OCI-LY7 (cell line): ENCODE measurements around the gene MINDY4. TPM values are rescaled to one million over a fixed set of nuclear protein-coding genes. Genes with fewer than 3 reads are reported as not detected.

ENCODE experiments used
- BruUV-seq: library from RNA; stranded (reverse); fragments of 400-500 nt; replicated peaks from 2 replicates; lab custom pipeline; 2021; lab: Mats Ljungman, UMichigan
- CTCF ChIA-PET: fragments of 300-600 bp; sonication (Branson Sonifier 250); formaldehyde crosslinking; loops from one replicate; lab custom pipeline; 2022; ENCODE audit warnings: antibody characterized with exemption; ENCODE audit not compliant: unreplicated experiment; lab: Charles Lee
- POLR2A ChIA-PET: fragments of 300-600 bp; sonication (Branson Sonifier 250); formaldehyde crosslinking; loops from one replicate; lab custom pipeline; 2022; ENCODE audit warnings: antibody characterized with exemption; lab: Charles Lee
- DNase-seq: peaks from one replicate; pipeline ENCODE4 v3.0.0-alpha.2; 2015; ENCODE audit warnings: low spot score
- H2AFZ ChIP-seq: fragments of 200-600 bp; sonication (generic), shearing (Covaris generic); 2 replicates; pipeline ENCODE4 v1.6.1; 2014; ENCODE audit warnings: mild to moderate bottlenecking, antibody characterized with exemption, low read length, moderate library complexity
- H3K27ac ChIP-seq: fragments of 200-600 bp; sonication (generic); 2 replicates; pipeline ENCODE4 v1.5.1; 2014; ENCODE audit warnings: mixed run types, low read depth, mild to moderate bottlenecking, moderate library complexity, low read length, inconsistent platforms; ENCODE audit not compliant: poor library complexity, severe bottlenecking
- H3K36me3 ChIP-seq: fragments of 200-600 bp; sonication (generic); 2 replicates; pipeline ENCODE4 v1.6.1; 2014; ENCODE audit warnings: mild to moderate bottlenecking, antibody characterized with exemption, low read length, moderate library complexity, mixed read lengths; ENCODE audit not compliant: insufficient read depth
- H3K4me1 ChIP-seq: fragments of 200-600 bp; sonication (generic); 2 replicates; pipeline ENCODE4 v1.5.1; 2014; ENCODE audit warnings: mild to moderate bottlenecking, low read length; ENCODE audit not compliant: insufficient read depth, poor library complexity, severe bottlenecking
- H3K4me2 ChIP-seq: fragments of 200-600 bp; sonication (generic); 2 replicates; pipeline ENCODE4 v1.6.1; 2014; ENCODE audit warnings: mild to moderate bottlenecking, low read length
- H3K4me3 ChIP-seq: fragments of 200-600 bp; sonication (generic); 2 replicates; pipeline ENCODE4 v1.5.1; 2014; ENCODE audit warnings: mild to moderate bottlenecking, low read depth, low read length; ENCODE audit not compliant: poor library complexity, severe bottlenecking
- H3K79me2 ChIP-seq: fragments of 200-600 bp; sonication (generic); 2 replicates; pipeline ENCODE4 v1.6.1; 2016; ENCODE audit warnings: low read depth, mild to moderate bottlenecking, low read length, moderate library complexity, mixed read lengths; ENCODE audit not compliant: insufficient read depth
- H3K9me2 ChIP-seq: fragments of 200-600 bp; sonication (generic); 2 replicates; pipeline ENCODE4 v1.6.1; 2016; ENCODE audit warnings: mild to moderate bottlenecking, low read length, mixed read lengths; ENCODE audit not compliant: insufficient read depth
- H3K9me3 ChIP-seq: fragments of 200-600 bp; sonication (generic); 2 replicates; pipeline ENCODE4 v1.6.1; 2014; ENCODE audit warnings: mild to moderate bottlenecking, mixed run types, low read length, mixed read lengths
- H4K20me1 ChIP-seq: fragments of 200-600 bp; sonication (generic); 2 replicates; pipeline ENCODE4 v1.6.1; 2014; ENCODE audit warnings: mild to moderate bottlenecking, antibody characterized with exemption, low read length, moderate library complexity, mixed read lengths; ENCODE audit not compliant: insufficient read depth
- CTCF ChIP-seq: fragments of 200-600 bp; sonication (generic); conservative IDR thresholded peaks from 2 replicates; pipeline ENCODE4 v1.5.1; 2014; ENCODE audit warnings: mild to moderate bottlenecking, antibody characterized with exemption, low read length, moderate library complexity, mixed read lengths
- EZH2phosphoT487 ChIP-seq: fragments of 200-600 bp; sonication (generic); IDR thresholded peaks from 2 replicates; pipeline ENCODE4 v1.6.1; 2018; ENCODE audit warnings: low read depth, borderline replicate concordance, mild to moderate bottlenecking, mixed run types, antibody characterized with exemption, low read length, moderate library complexity, mixed read lengths
- intact Hi-C: fragments of 100-400 bp; cut with micrococcal nuclease; formaldehyde crosslinking; loops from one replicate; pipeline ENCODE4 v1.10.0; 2022; ENCODE audit not compliant: unreplicated experiment
- total RNA-seq, 2 experiments: library from RNA; depleted of rRNA in 1 of 2; stranded (reverse); fragments of >200 nt in 1 of 2; shearing (Covaris generic) in 1 of 2; gene quantifications; 2 replicates each; pipeline ENCODE4 v1.2.3, GENCODE V29; 2014 to 2022

Gene MINDY4
- total RNA-seq, 2 experiments from 2014 or later = 0.86 TPM; not detected in 1

DNA sequence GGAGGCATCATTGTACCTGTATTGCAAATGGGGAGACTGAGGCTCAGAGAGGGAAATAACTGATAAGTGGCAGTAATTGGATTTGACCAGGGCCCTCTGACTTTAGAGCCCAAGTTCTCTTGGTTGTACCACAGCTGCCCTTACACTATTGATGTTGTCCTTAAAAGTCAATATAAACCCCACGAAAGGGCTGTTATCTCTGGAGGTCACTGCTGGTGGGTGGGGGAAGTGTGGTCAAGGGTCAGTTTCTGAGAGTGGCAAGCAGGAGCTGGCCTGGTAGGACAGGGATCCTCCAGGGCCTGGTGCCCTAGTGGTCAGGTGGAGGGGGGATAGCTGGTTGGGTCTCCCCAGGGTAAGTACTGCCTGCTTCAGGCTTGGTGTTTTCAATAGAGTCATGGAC lies 96.3 kb downstream of the MINDY4 start:
- CTCF ChIA-PET = no interaction called here

DNA sequence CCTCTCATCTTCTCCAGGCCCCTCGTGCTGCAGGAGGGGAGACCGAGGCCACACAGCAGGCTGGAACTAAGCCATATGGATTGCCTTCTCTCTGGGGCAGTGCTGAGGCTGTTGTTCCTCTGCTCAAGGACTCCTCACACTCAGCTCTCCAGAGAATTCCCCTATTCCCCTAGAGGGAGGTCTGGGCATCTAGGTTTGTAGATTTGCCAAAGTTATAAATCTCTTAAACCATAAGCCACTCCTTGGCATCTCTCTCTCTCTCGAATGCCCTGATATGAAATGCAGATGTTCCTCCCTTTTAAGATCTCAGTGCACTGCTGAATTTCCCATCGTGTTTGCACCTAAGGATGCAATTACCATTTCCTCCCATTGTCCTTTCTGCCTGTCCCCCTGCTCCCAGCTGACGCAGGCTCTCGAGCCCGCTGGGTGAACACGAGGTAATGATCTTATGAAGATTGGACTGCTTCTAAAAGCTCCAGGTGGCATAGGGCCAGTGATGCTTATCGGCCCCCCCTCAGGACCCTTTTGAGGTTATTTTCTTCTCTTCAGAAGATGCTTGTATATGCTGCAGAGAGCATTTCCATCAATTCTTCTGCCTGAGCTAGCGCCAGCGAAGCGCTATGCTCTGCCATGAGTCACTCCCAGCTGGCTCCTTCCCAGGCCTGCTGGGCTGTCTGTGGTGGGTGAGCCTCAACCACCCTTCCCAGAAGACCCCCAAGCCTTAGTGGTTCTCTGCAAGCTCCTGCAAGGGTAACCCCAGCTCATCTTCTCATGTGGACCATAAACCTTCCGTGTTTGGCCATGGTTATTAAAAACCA lies 98.8 kb downstream of the MINDY4 start:
- Histone ChIP-seq H3K9me2 (no peaks in the 10 kb centered on the region), H3K79me2 (no peaks in the 10 kb centered on the region), H4K20me1 (no peaks in the 10 kb centered on the region), H3K27ac (no peak overlapping the region), H3K9me3 (no peaks in the 10 kb centered on the region), H3K4me1 (no peaks in the 10 kb centered on the region), H3K4me2 (no peak overlapping the region), H3K4me3 (no peak overlapping the region), H3K36me3 (no peaks in the 10 kb centered on the region), H2AFZ (no peak overlapping the region)
- TF ChIP-seq CTCF = no peak
- no peak for TF ChIP-seq EZH2phosphoT487
- no peak for DNase-seq
- POLR2A ChIA-PET = no interaction called here
- intact Hi-C loops = no loop called here
- no TSS peak for BruUV-seq
- CTCF ChIA-PET = no interaction called here

More for the DNA sequence above, 96.3 kb downstream of the MINDY4 start:
- POLR2A ChIA-PET = no interaction called here
- no peaks in the 10 kb centered on the region for H3K9me2 ChIP-seq
- TF ChIP-seq EZH2phosphoT487 (no peak), CTCF (no peak)
- H3K79me2 ChIP-seq = no peaks in the 10 kb centered on the region
- H3K4me1 ChIP-seq = no peaks in the 10 kb centered on the region
- intact Hi-C loops = no loop called here
- no TSS peak for BruUV-seq
- no peak overlapping the region for H2AFZ ChIP-seq
- H3K9me3 ChIP-seq = no peaks in the 10 kb centered on the region
- no peak overlapping the region for H3K4me3 ChIP-seq
- H3K36me3 ChIP-seq = no peaks in the 10 kb centered on the region
- no peak overlapping the region for H3K4me2 ChIP-seq
- H3K27ac ChIP-seq = no peak overlapping the region
- no peaks in the 10 kb centered on the region for H4K20me1 ChIP-seq
- DNase-seq = no peak
